ENCODE measurements around the gene LOXL1.

DNA sequence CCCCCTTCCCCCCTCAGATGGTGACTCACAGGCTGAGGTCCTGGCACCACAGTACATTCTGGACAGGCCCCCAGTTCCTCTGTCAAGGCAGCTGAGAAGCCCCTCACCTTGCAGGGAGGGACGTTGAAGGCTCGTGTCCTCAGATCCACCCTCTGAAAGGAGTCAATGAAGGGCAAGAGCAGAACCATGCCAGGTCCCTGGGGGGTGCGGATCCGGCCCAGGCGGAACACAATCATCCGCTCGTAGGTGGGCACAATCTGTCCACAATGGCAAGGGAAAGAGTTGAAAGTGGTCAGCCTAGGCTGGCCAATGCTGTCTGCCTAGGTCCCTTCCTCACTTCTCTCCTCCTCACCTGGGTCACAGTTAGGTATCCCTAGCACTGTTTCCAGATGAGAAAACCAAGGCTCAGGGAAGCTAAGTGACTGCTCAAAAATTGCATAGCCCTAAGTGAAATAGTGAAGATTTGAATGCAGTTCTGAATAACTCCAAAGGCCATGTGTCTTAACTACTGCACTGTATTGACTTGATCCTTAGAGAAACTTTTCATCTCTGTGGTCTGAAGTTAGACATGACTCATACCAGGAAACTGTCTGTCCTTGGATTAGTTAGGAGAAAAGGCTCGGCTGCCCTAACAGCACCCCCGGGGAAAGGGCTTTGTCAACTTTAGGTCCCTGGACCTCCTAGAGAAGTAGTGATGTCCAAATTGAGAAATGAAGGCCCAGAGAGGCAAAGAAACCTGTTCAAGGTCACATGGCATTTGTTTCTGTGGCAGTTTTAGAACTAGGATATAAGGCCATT, 62.9 kb downstream of the LOXL1 start:
- TF ChIP-seq, protein P1, sequence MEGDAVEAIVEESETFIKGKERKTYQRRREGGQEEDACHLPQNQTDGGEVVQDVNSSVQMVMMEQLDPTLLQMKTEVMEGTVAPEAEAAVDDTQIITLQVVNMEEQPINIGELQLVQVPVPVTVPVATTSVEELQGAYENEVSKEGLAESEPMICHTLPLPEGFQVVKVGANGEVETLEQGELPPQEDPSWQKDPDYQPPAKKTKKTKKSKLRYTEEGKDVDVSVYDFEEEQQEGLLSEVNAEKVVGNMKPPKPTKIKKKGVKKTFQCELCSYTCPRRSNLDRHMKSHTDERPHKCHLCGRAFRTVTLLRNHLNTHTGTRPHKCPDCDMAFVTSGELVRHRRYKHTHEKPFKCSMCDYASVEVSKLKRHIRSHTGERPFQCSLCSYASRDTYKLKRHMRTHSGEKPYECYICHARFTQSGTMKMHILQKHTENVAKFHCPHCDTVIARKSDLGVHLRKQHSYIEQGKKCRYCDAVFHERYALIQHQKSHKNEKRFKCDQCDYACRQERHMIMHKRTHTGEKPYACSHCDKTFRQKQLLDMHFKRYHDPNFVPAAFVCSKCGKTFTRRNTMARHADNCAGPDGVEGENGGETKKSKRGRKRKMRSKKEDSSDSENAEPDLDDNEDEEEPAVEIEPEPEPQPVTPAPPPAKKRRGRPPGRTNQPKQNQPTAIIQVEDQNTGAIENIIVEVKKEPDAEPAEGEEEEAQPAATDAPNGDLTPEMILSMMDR (conservative IDR thresholded peaks at IDR 0.05; ENCODE audit: low read depth, low read length): no peak
- no peak for TF ChIP-seq EZH2 (IDR thresholded peaks at IDR 0.05; ENCODE audit: borderline replicate concordance, low read depth, low read length, poor library complexity, severe bottlenecking)

Data from A673 (cell line).